Measurements from ENCODE around the gene DPF3.

DPF3 gene

GRCh38 chr14:72663076-72663487 is 230.8 kb downstream of the DPF3 start:
- H2BK12ac ChIP-seq (ENCODE audit: low read length) = no peak overlapping the region
- no peak overlapping the region for H2AK5ac ChIP-seq (ENCODE audit: low read depth, low read length)

GRCh38 chr14:72662214-72662613 is 231.7 kb downstream of the DPF3 start:
- Histone ChIP-seq H3K4me3 (ENCODE audit: low read length in 2 of 2) (no peak overlapping the region), H3K9me3 (replicated peaks in 1 of 2; ENCODE audit: control insufficient read depth in 2 of 2, insufficient read depth in 1 of 2, low read depth in 1 of 2, low read length in 2 of 2) (no peaks in the 10 kb centered on the region), H3K36me3 (replicated peaks in 1 of 2; ENCODE audit: control insufficient read depth in 2 of 2, insufficient read depth in 2 of 2, low read length in 2 of 2) (no peaks in the 10 kb centered on the region), H2AFZ (ENCODE audit: low read length) (no peak overlapping the region), H2BK15ac (ENCODE audit: low read length) (no peak overlapping the region), H3K9ac (ENCODE audit: low read depth, low read length, poor library complexity) (no peak overlapping the region), H3K4me1 (ENCODE audit: control insufficient read depth in 2 of 2, insufficient read depth in 1 of 2, low read depth in 1 of 2, low read length in 2 of 2) (peaks cover 0 to 8% of the 10 kb centered on the region in 2 donors), H2AK5ac (ENCODE audit: low read depth, low read length) (no peak overlapping the region), H2BK12ac (ENCODE audit: low read length) (no peak overlapping the region), H3K18ac (ENCODE audit: low read length) (no peak overlapping the region), H3K14ac (ENCODE audit: low read length) (no peak overlapping the region), H3K4ac (ENCODE audit: low read length) (no peak overlapping the region), H4K8ac (ENCODE audit: low read depth, low read length) (no peak overlapping the region), H3K23ac (ENCODE audit: low read depth, low read length, poor library complexity) (no peak overlapping the region), H4K91ac (ENCODE audit: low read depth, low read length, poor library complexity) (no peak overlapping the region), H2BK120ac (ENCODE audit: low read depth, low read length) (no peak overlapping the region), H3K4me2 (ENCODE audit: insufficient read depth, low read length, poor library complexity, severe bottlenecking) (no peak overlapping the region), H3K79me1 (ENCODE audit: low read depth, low read length) (no peaks in the 10 kb centered on the region), H3K27me3 (ENCODE audit: control insufficient read depth in 3 of 3, insufficient read depth in 3 of 3, low read depth in 1 of 3, low read length in 3 of 3) (no peaks in the 10 kb centered on the region), H3K27ac (replicated peaks; ENCODE audit: low read length) (no peak overlapping the region), H2BK5ac (ENCODE audit: low read length) (no peak overlapping the region)
- no CpG with 5 or more reads among the region's 2 CpGs for WGBS, 2 donors (ENCODE audit: extremely low coverage in 2 of 2, insufficient read length in 2 of 2, insufficient replicate concordance in 1 of 2)
- DNase-seq (ENCODE audit: low spot score) = no peak

More at GRCh38 chr14:72663076-72663487, 230.8 kb downstream of the DPF3 start:
- no peak overlapping the region for H4K91ac ChIP-seq (ENCODE audit: low read depth, low read length, poor library complexity)
- H3K9me3 ChIP-seq (replicated peaks in 1 of 2; ENCODE audit: control insufficient read depth in 2 of 2, insufficient read depth in 1 of 2, low read depth in 1 of 2, low read length in 2 of 2) = no peaks in the 10 kb centered on the region
- no peak overlapping the region for H3K4ac ChIP-seq (ENCODE audit: low read length)
- H2BK5ac ChIP-seq (ENCODE audit: low read length) = no peak overlapping the region
- H3K4me2 ChIP-seq (ENCODE audit: insufficient read depth, low read length, poor library complexity, severe bottlenecking) = no peak overlapping the region
- H3K27me3 ChIP-seq (ENCODE audit: control insufficient read depth in 3 of 3, insufficient read depth in 3 of 3, low read depth in 1 of 3, low read length in 3 of 3) = no peaks in the 10 kb centered on the region
- no peak overlapping the region for H3K9ac ChIP-seq (ENCODE audit: low read depth, low read length, poor library complexity)
- H2BK15ac ChIP-seq (ENCODE audit: low read length) = no peak overlapping the region
- H3K23ac ChIP-seq (ENCODE audit: low read depth, low read length, poor library complexity) = no peak overlapping the region
- H3K79me1 ChIP-seq (ENCODE audit: low read depth, low read length) = no peaks in the 10 kb centered on the region
- no peak overlapping the region for H3K4me3 ChIP-seq (ENCODE audit: low read length in 2 of 2)
- no peak overlapping the region for H2AFZ ChIP-seq (ENCODE audit: low read length)
- H3K18ac ChIP-seq (ENCODE audit: low read length) = peak overlapping the region; percentile 26
- WGBS, 2 donors (ENCODE audit: extremely low coverage in 2 of 2, insufficient read length in 2 of 2, insufficient replicate concordance in 1 of 2) = no CpG with 5 or more reads among the region's 1 CpG
- H3K4me1 ChIP-seq (ENCODE audit: control insufficient read depth in 2 of 2, insufficient read depth in 1 of 2, low read depth in 1 of 2, low read length in 2 of 2) = peaks cover 0 to 8% of the 10 kb centered on the region in 2 donors
- H3K36me3 ChIP-seq (replicated peaks in 1 of 2; ENCODE audit: control insufficient read depth in 2 of 2, insufficient read depth in 2 of 2, low read length in 2 of 2) = no peaks in the 10 kb centered on the region
- no peak for DNase-seq (ENCODE audit: low spot score)
- H4K8ac ChIP-seq (ENCODE audit: low read depth, low read length) = no peak overlapping the region
- H3K14ac ChIP-seq (ENCODE audit: low read length) = no peak overlapping the region
- H2BK120ac ChIP-seq (ENCODE audit: low read depth, low read length) = no peak overlapping the region
- no peak overlapping the region for H3K27ac ChIP-seq (replicated peaks; ENCODE audit: low read length)

GRCh38 chr14:72657214-72657921 is 236.5 kb downstream of the DPF3 start:
- no peak for DNase-seq (ENCODE audit: low spot score)
- no CpG with 5 or more reads among the region's 1 CpG for WGBS, 2 donors (ENCODE audit: extremely low coverage in 2 of 2, insufficient read length in 2 of 2, insufficient replicate concordance in 1 of 2)

GRCh38 chr14:72653026-72653425 is 240.9 kb downstream of the DPF3 start:
- no CpG with 5 or more reads among the region's 8 CpGs for WGBS, 2 donors (ENCODE audit: extremely low coverage in 2 of 2, insufficient read length in 2 of 2, insufficient replicate concordance in 1 of 2)
- Histone ChIP-seq H2BK5ac (ENCODE audit: low read length) (no peak overlapping the region), H3K27me3 (ENCODE audit: control insufficient read depth in 3 of 3, insufficient read depth in 3 of 3, low read depth in 1 of 3, low read length in 3 of 3) (peaks cover 0 to 4% (median 0%) of the 10 kb centered on the region in 3 experiments), H4K91ac (ENCODE audit: low read depth, low read length, poor library complexity) (no peak overlapping the region), H2BK120ac (ENCODE audit: low read depth, low read length) (no peak overlapping the region), H3K23ac (ENCODE audit: low read depth, low read length, poor library complexity) (no peak overlapping the region), H3K4me1 (ENCODE audit: control insufficient read depth in 2 of 2, insufficient read depth in 1 of 2, low read depth in 1 of 2, low read length in 2 of 2) (peaks cover 2 to 20% of the 10 kb centered on the region in 2 donors), H3K4me2 (ENCODE audit: insufficient read depth, low read length, poor library complexity, severe bottlenecking) (no peak overlapping the region), H4K8ac (ENCODE audit: low read depth, low read length) (no peak overlapping the region), H3K9ac (ENCODE audit: low read depth, low read length, poor library complexity) (no peak overlapping the region), H3K36me3 (replicated peaks in 1 of 2; ENCODE audit: control insufficient read depth in 2 of 2, insufficient read depth in 2 of 2, low read length in 2 of 2) (no peaks in the 10 kb centered on the region), H3K14ac (ENCODE audit: low read length) (no peak overlapping the region), H3K27ac (replicated peaks; ENCODE audit: low read length) (no peak overlapping the region), H2BK15ac (ENCODE audit: low read length) (no peak overlapping the region), H2AK5ac (ENCODE audit: low read depth, low read length) (no peak overlapping the region), H2BK12ac (ENCODE audit: low read length) (no peak overlapping the region), H3K18ac (ENCODE audit: low read length) (no peak overlapping the region), H3K9me3 (replicated peaks in 1 of 2; ENCODE audit: control insufficient read depth in 2 of 2, insufficient read depth in 1 of 2, low read depth in 1 of 2, low read length in 2 of 2) (no peaks in the 10 kb centered on the region), H3K4me3 (ENCODE audit: low read length in 2 of 2) (no peak overlapping the region), H3K4ac (ENCODE audit: low read length) (no peak overlapping the region), H3K79me1 (ENCODE audit: low read depth, low read length) (no peaks in the 10 kb centered on the region), H2AFZ (ENCODE audit: low read length) (no peak overlapping the region)
- DNase-seq (ENCODE audit: low spot score) = no peak

More at GRCh38 chr14:72657214-72657921, 236.5 kb downstream of the DPF3 start:
- no peaks in the 10 kb centered on the region for H3K9me3 ChIP-seq (replicated peaks in 1 of 2; ENCODE audit: control insufficient read depth in 2 of 2, insufficient read depth in 1 of 2, low read depth in 1 of 2, low read length in 2 of 2)
- no peak overlapping the region for H4K8ac ChIP-seq (ENCODE audit: low read depth, low read length)
- H2BK15ac ChIP-seq (ENCODE audit: low read length) = no peak overlapping the region
- H3K18ac ChIP-seq (ENCODE audit: low read length) = no peak overlapping the region
- H3K27ac ChIP-seq (replicated peaks; ENCODE audit: low read length) = no peak overlapping the region
- no peak overlapping the region for H2BK12ac ChIP-seq (ENCODE audit: low read length)
- H2BK5ac ChIP-seq (ENCODE audit: low read length) = no peak overlapping the region
- no peak overlapping the region for H3K14ac ChIP-seq (ENCODE audit: low read length)
- no peak overlapping the region for H2BK120ac ChIP-seq (ENCODE audit: low read depth, low read length)
- no peak overlapping the region for H3K9ac ChIP-seq (ENCODE audit: low read depth, low read length, poor library complexity)
- H3K4me2 ChIP-seq (ENCODE audit: insufficient read depth, low read length, poor library complexity, severe bottlenecking) = no peak overlapping the region
- H3K4me3 ChIP-seq (ENCODE audit: low read length in 2 of 2) = no peak overlapping the region
- H3K4me1 ChIP-seq (ENCODE audit: control insufficient read depth in 2 of 2, insufficient read depth in 1 of 2, low read depth in 1 of 2, low read length in 2 of 2) = peaks cover 0 to 4% of the 10 kb centered on the region in 2 donors
- H3K36me3 ChIP-seq (replicated peaks in 1 of 2; ENCODE audit: control insufficient read depth in 2 of 2, insufficient read depth in 2 of 2, low read length in 2 of 2) = no peaks in the 10 kb centered on the region
- no peak overlapping the region for H3K23ac ChIP-seq (ENCODE audit: low read depth, low read length, poor library complexity)
- no peak overlapping the region for H4K91ac ChIP-seq (ENCODE audit: low read depth, low read length, poor library complexity)
- H2AK5ac ChIP-seq (ENCODE audit: low read depth, low read length) = no peak overlapping the region
- H3K27me3 ChIP-seq (ENCODE audit: control insufficient read depth in 3 of 3, insufficient read depth in 3 of 3, low read depth in 1 of 3, low read length in 3 of 3) = no peaks in the 10 kb centered on the region
- H2AFZ ChIP-seq (ENCODE audit: low read length) = no peak overlapping the region
- H3K79me1 ChIP-seq (ENCODE audit: low read depth, low read length) = no peaks in the 10 kb centered on the region
- H3K4ac ChIP-seq (ENCODE audit: low read length) = no peak overlapping the region

Measured in neuronal stem cell (in vitro differentiated cells).